ENCODE measurements around the gene GIMAP7. TPM values are rescaled to one million over a fixed set of nuclear protein-coding genes. Genes with fewer than 3 reads are reported as not detected.

The GIMAP7 gene
- total RNA-seq, 1 experiment from 2014 or later, result not detected

- Histone ChIP-seq H3K27me3 (no peaks in the 10 kb centered on the region), H3K9me3 (no peaks in the 10 kb centered on the region), H3K4me3 (no peak overlapping the region), H3K36me3 (no peaks in the 10 kb centered on the region)
- DNase-seq, result no peak
Observed at GRCh38 chr7:150562919-150563318, 48.2 kb downstream of the GIMAP7 start.

GRCh38 chr7:150564006-150564405, 49.3 kb downstream of the GIMAP7 start:
- no peaks in the 10 kb centered on the region for H3K36me3 ChIP-seq
- no peak for DNase-seq
- no peaks in the 10 kb centered on the region for H3K9me3 ChIP-seq
- H3K4me3 ChIP-seq, result no peak overlapping the region
- H3K27me3 ChIP-seq, result no peaks in the 10 kb centered on the region

GRCh38 chr7:150564566-150564965, 49.9 kb downstream of the GIMAP7 start:
- H3K36me3 ChIP-seq, result no peaks in the 10 kb centered on the region
- no peak for DNase-seq
- no peak overlapping the region for H3K4me3 ChIP-seq
- H3K27me3 ChIP-seq, result no peaks in the 10 kb centered on the region
- H3K9me3 ChIP-seq, result no peaks in the 10 kb centered on the region

- Histone ChIP-seq H3K9me3 (no peaks in the 10 kb centered on the region), H3K36me3 (no peaks in the 10 kb centered on the region), H3K4me3 (no peak overlapping the region), H3K27me3 (no peaks in the 10 kb centered on the region)
- DNase-seq, result no peak
Observed at GRCh38 chr7:150565239-150565638, 50.6 kb downstream of the GIMAP7 start.

- Histone ChIP-seq H3K36me3 (no peaks in the 10 kb centered on the region), H3K9me3 (no peaks in the 10 kb centered on the region), H3K27me3 (no peaks in the 10 kb centered on the region), H3K4me3 (no peak overlapping the region)
- no peak for DNase-seq
Observed at GRCh38 chr7:150566123-150566522, 51.5 kb downstream of the GIMAP7 start.

GRCh38 chr7:150566572-150566971, 51.9 kb downstream of the GIMAP7 start:
- no peak overlapping the region for H3K4me3 ChIP-seq
- no peak for DNase-seq
- no peaks in the 10 kb centered on the region for H3K36me3 ChIP-seq
- H3K27me3 ChIP-seq, result no peaks in the 10 kb centered on the region
- H3K9me3 ChIP-seq, result no peaks in the 10 kb centered on the region

GRCh38 chr7:150567169-150567568, 52.5 kb downstream of the GIMAP7 start, which contains the start of gene GIMAP4:
Gene GIMAP4, plus strand, starts transcription at chr7:150567390. Its CDS starts 2,512 bp downstream, at chr7:150569902.
- no peaks in the 10 kb centered on the region for H3K9me3 ChIP-seq
- H3K4me3 ChIP-seq, result no peak within 1 kb of the TSS
- H3K36me3 ChIP-seq, result no peaks in the 10 kb centered on the region
- no peak for DNase-seq
- H3K27me3 ChIP-seq, result no peaks in the 10 kb centered on the region

GRCh38 chr7:150567871-150568301, 53.2 kb downstream of the GIMAP7 start:
- Histone ChIP-seq H3K36me3 (no peaks in the 10 kb centered on the region), H3K9me3 (no peaks in the 10 kb centered on the region), H3K4me3 (no peak overlapping the region), H3K27me3 (no peaks in the 10 kb centered on the region)
- DNase-seq, result no peak

GRCh38 chr7:150568714-150569113, 54.0 kb downstream of the GIMAP7 start:
- no peaks in the 10 kb centered on the region for H3K27me3 ChIP-seq
- H3K9me3 ChIP-seq, result no peaks in the 10 kb centered on the region
- H3K4me3 ChIP-seq, result no peak overlapping the region
- no peak for DNase-seq
- no peaks in the 10 kb centered on the region for H3K36me3 ChIP-seq

- no peak for DNase-seq
- H3K4me3 ChIP-seq, result no peak overlapping the region
- H3K36me3 ChIP-seq, result no peaks in the 10 kb centered on the region
- H3K27me3 ChIP-seq, result no peaks in the 10 kb centered on the region
- no peaks in the 10 kb centered on the region for H3K9me3 ChIP-seq
Observed at GRCh38 chr7:150569245-150569955, 54.7 kb downstream of the GIMAP7 start.

Other genes starting within 250 kb of the GIMAP7 start
- not detected in 2 replicates for gene LRRC61, start 191.5 kb upstream of the GIMAP7 start, total RNA-seq (2014; rRNA removed; shearing (Covaris generic); ENCODE audit: low replicate concordance)
- not detected in 2 replicates for gene ACTR3C, start 191.3 kb upstream of the GIMAP7 start, total RNA-seq (2014; rRNA removed; shearing (Covaris generic); ENCODE audit: low replicate concordance)
- not detected in 2 replicates for gene RARRES2, start 173.2 kb upstream of the GIMAP7 start, total RNA-seq (2014; rRNA removed; shearing (Covaris generic); ENCODE audit: low replicate concordance)
- gene REPIN1, start 146.1 kb upstream of the GIMAP7 start, total RNA-seq (2014; rRNA removed; shearing (Covaris generic); ENCODE audit: low replicate concordance), result 43.6 and 64.7 TPM in 2 replicates
- gene ZNF775, start 135.5 kb upstream of the GIMAP7 start, total RNA-seq (2014; rRNA removed; shearing (Covaris generic); ENCODE audit: low replicate concordance), result 4.0 and 13.9 TPM in 2 replicates
- not detected in 2 replicates for gene GIMAP8, start 64.2 kb upstream of the GIMAP7 start, total RNA-seq (2014; rRNA removed; shearing (Covaris generic); ENCODE audit: low replicate concordance)
- not detected in 2 replicates for gene GIMAP4, start 52.5 kb downstream of the GIMAP7 start, total RNA-seq (2014; rRNA removed; shearing (Covaris generic); ENCODE audit: low replicate concordance)
- gene GIMAP6, start 117.5 kb downstream of the GIMAP7 start, total RNA-seq (2014; rRNA removed; shearing (Covaris generic); ENCODE audit: low replicate concordance), result not detected in 2 replicates
- gene GIMAP2, start 170.8 kb downstream of the GIMAP7 start, total RNA-seq (2014; rRNA removed; shearing (Covaris generic); ENCODE audit: low replicate concordance), result 3.1 and 8.3 TPM in 2 replicates
- gene GIMAP1, start 201.7 kb downstream of the GIMAP7 start, total RNA-seq (2014; rRNA removed; shearing (Covaris generic); ENCODE audit: low replicate concordance), result not detected in 2 replicates
- not detected in 2 replicates for gene GIMAP5, start 222.5 kb downstream of the GIMAP7 start, total RNA-seq (2014; rRNA removed; shearing (Covaris generic); ENCODE audit: low replicate concordance)